PC-9 (cell line): ENCODE data around the gene PADI1.

Experiments
- EZH2 ChIP-seq: fragments of 200-600 bp; sonication (generic); IDR thresholded peaks from 2 replicates; pipeline ENCODE4 v1.8.0; 2017; ENCODE audit warnings: antibody characterized with exemption, low read depth
- TF ChIP-seq, protein P1 (sequence below): fragments of 200-600 bp; sonication (generic); conservative IDR thresholded peaks from 2 replicates; pipeline ENCODE4 v1.6.1; 2017; ENCODE audit warnings: mixed run types, antibody characterized with exemption, mild to moderate bottlenecking, moderate library complexity

DNA sequence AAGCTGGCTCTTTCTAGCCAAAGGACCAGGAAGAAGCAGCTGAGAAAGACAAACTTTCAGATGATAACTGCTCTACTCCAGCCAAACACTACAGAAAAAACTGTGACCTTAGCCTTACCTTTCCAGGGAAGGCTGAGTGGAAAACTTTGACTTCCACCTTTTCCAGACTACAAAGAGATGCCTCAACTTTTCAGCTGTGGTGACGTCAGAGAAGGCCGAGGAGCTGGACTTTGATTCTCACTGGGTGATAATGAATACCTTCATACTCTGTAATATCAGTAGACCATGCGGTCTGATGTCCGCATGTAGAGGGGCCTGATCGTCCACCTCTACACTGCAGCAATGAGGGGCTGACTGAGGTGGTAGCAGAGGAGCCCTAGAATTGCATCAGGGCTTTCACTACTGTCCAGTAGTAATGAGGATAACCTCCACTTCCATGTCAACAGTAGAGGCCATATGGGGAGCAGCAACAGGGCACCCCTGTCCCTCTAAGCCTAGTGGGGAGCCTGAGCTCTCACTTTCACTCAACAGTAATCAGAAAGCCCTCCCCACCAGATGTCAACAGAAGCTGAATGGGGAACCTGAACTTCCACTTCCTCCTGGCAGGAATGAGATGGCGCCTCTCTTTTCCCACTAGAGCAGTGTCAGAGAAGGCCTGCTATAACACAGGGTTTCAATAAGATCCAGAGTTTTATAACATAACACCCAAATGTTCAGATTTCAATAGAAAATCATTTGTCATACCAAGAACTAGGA is 28.4 kb upstream of the PADI1 start:
- no peak for TF ChIP-seq EZH2
- TF ChIP-seq, protein P1, sequence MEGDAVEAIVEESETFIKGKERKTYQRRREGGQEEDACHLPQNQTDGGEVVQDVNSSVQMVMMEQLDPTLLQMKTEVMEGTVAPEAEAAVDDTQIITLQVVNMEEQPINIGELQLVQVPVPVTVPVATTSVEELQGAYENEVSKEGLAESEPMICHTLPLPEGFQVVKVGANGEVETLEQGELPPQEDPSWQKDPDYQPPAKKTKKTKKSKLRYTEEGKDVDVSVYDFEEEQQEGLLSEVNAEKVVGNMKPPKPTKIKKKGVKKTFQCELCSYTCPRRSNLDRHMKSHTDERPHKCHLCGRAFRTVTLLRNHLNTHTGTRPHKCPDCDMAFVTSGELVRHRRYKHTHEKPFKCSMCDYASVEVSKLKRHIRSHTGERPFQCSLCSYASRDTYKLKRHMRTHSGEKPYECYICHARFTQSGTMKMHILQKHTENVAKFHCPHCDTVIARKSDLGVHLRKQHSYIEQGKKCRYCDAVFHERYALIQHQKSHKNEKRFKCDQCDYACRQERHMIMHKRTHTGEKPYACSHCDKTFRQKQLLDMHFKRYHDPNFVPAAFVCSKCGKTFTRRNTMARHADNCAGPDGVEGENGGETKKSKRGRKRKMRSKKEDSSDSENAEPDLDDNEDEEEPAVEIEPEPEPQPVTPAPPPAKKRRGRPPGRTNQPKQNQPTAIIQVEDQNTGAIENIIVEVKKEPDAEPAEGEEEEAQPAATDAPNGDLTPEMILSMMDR = no peak
